ENCODE results near the gene DAGLA. TPM values are rescaled to one million over a fixed set of nuclear protein-coding genes. Genes with fewer than 3 reads are reported as not detected.

DAGLA gene
- total RNA-seq, 1 donor from 2014 or later: 10.1 TPM

DNA sequence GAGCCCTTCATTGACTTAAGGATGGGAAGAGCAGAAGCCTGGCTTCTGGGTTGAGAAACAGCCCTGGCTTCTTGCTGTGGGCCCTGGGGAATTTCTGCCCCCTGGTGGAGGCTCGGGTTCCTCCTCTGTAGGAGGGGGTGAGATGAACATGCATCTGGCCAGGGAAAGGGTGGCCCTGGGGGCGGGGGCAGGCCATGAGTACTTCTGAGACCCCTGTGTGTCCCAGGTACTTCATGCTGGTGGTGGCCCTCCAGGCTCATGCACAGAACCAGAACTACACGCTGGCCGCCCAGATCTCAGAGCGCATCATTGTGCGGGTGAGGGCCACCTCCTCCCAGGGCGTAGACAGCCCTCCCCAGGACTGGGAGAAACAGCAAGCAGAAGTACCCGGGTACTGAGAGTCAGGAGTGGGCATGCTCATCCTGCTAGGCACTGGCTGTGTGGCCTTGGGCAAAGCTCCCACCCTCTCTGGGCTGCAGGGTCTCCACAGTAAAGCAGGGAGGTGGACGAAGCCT lies 96.4 kb downstream of the DAGLA start:
- DNase-seq (ENCODE audit: extremely low read depth, low read depth, low spot score): no peak

DNA sequence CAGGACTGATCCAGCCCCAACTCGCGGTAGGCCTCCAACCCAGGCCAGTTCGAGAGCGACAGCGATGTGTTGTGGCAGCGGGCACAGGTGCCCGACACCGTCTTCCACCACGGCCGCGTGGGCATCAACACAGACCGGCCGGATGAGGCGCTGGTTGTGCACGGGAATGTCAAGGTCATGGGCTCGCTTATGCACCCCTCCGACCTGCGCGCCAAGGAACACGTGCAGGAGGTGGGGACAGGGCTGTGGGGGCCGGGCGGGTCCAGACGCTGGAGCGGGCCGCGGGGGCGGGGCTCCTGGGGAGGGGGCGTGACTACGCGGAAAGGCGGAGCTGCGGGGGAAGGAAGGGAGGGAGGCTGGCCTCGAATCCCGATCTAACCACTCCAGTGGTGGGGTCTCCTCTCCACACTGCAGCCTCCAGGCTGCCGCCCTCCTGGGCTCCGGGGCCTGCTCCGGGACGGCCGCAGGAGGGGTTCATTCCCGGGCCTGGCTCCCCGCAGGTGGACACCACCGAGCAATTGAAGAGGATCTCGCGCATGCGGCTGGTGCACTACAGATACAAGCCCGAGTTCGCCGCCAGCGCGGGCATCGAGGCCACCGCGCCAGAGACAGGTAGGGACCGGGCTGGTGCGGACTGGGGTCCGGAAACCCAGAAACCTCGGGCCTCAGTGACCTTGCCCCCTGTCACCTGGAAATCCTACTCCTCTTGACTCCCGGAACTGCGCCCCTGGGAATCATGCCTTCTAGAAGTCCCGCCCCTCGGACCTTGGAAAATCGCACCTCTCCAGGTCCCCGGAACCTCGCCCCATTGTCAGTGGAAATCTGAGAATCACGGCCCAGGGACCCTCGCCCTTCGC lies 97.3 kb downstream of the DAGLA start:
- no peak for DNase-seq (ENCODE audit: extremely low read depth, low read depth, low spot score)

DNA sequence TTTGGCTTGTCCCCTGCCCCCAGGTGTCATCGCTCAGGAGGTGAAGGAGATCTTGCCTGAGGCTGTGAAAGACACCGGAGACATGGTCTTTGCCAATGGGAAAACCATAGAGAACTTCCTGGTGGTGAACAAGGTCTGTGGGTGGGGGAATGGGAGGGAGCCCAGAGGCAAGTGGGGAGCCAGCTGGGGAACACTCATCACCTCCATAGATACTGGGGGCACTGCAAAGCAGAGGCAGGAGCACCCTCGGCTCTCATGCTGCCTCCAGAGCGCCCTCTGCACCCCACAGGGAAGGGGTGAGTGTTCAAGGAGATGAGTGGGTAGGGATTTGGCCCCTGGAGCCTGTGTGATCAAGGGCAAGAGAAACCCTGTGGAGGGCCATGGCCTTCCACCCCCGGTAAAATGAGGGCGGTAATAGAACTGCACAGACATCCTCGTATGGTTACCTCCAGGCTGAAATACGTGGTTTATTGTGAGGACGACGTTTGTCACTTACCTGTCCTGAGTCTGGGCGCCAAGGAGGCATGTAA lies 98.2 kb downstream of the DAGLA start:
- no peak for DNase-seq (ENCODE audit: extremely low read depth, low read depth, low spot score)

DNA sequence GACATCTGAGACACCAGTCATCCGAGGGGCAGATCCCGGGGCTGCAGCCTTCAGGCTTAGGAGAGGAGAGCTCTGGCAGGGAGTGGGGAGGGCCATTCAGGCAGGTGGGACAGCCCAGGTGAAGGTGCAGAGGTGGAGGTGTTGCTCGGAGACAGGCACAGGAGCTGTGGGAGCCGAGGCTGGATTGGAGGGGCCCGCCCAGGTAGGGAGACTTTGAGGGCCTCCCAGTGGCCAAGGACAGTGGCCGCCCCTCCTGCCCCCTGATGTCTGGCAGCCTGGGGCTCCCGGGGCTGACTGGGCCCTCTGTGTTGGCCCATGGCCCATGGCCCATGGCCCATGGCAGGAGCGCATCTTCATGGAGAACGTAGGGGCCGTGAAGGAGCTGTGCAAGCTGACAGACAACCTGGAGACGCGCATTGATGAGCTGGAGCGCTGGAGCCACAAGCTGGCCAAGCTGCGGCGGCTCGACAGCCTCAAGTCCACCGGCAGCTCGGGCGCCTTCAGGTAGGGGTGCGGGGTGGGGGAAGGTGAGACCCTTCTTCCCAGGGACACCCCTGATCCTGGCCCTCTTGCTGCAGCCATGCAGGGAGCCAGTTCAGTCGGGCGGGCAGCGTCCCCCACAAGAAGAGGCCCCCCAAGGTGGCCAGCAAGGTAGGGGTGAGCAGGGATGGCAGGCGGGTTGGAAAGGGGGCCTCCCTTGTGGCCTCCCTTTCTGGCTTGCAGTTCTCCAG lies 98.9 kb downstream of the DAGLA start:
- no peak for DNase-seq (ENCODE audit: extremely low read depth, low read depth, low spot score)

DNA sequence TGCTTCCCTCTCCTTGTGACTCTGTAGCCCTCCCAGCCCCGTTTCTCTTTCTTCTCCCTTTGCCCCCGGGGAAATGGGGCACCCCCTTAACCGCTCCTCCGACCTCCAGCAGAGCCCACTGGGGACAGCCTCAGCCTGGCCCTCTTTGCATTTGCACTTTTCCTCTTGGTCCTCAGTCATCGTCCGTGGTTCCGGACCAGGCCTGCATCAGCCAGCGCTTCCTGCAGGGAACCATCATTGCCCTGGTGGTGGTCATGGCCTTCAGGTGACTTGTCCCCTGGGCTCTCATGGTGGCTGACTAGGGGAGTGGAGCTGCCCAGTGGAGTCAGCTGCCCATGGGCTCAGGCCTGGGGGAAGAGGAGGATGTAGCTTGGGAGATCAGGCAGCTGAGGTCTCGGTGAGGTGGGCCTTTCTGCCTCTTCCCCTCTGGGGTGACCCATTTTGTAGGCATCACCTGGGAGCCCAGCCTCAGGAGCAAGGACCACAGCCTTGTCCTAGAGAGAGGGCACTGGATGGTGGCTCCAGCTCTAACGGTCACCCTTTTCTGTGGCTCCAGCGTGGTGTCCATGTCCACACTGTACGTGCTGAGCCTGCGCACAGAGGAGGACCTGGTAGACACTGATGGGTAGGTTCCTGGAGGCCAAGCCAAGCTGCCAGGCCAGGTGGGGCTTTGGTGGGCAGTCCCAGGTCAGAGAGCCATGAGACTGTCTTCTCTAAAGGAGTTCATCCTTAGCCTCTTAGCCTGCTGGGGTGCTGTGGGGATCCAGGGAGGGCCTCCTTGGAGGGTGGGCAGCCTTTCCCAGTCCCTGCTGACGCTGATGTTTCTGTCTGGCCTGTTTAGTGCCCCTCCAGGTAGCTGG lies 99.7 kb downstream of the DAGLA start:
- no peak for DNase-seq (ENCODE audit: extremely low read depth, low read depth, low spot score)

DNA sequence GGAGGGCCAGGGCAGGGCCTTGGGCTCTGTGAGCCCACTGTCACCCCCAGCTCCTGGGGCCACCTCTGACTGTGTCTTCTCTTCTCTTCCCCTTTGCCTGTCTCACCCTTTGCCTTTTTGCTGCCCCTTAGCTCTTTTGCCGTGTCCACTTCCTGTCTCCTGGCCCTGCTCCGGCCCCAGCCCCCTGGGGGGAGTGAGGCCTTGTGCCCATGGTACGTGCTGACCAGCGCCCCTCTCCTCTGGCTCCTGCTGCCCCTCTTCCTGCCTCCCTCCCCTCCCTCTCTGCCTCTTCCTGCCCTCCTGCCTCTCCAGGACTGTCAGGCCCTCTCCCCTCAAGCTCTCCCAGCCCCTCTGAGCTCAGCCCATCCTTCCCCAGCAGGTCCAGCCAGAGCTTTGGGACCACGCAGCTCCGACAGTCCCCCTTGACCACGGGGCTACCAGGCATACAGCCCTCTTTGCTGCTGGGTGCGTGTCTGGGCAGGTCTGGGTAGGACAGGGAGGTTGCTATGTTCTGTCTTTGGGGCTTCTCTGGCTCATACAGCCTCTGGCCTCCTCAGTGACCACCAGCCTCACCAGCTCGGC lies 100.5 kb downstream of the DAGLA start:
- DNase-seq (ENCODE audit: extremely low read depth, low read depth, low spot score): no peak

DNA sequence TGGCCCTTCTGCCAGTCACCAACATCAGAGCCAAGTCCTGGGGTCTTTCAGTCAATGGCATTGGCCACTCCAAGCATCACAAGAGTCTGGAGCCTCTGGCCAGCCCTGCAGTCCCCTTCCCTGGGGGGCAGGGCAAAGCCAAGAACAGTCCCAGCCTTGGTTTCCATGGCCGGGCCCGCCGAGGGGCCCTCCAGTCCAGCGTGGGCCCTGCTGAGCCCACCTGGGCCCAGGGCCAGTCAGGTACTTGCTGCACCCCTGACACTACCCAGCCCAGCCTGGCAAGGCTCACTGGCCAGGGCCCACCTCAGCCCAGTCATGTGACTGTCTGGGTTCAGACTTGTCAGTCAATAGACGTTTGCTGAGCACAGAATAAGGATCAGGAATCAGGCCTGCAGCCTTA lies 101.4 kb downstream of the DAGLA start:
- DNase-seq (ENCODE audit: extremely low read depth, low read depth, low spot score): no peak

DNA sequence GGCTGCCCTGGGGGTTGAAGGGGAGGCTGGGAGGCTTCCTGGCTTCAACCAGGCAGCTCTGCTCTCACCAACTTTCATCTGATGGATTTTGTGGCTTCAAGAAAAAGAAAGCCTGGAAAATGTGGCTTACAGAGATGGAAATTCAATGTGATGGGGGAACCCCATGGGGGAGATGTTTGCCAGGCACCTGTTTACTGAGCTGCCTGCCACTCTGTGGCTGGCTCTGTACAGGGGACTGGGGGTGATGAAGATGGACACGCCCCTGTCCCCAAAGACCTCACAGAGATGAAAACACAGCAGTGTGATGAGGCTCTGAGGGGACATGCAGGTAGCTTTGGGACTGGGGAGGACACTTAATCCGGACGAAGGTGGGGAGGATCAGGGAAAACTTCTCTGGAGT lies 102.1 kb downstream of the DAGLA start:
- no peak for DNase-seq (ENCODE audit: extremely low read depth, low read depth, low spot score)

DNA sequence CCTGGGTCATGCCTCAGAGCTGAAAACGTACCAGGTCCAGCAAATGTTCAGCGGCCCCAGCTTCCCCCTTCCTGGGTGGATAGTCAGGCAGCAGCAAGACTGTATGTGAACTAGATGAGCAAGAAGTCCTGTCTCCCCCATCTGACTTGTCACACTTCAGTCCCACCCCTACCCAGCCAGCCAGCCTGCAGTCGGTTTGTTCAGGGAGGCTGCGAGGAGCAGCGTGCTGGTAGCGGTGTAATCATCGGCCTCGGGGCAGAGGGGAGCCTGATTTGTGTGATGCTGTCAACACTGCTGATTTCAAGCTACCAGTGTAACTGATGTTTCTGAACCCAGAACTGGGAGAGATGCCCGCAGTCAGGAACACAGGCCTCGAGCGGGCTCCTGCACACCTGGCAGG lies 102.7 kb downstream of the DAGLA start:
- DNase-seq (ENCODE audit: extremely low read depth, low read depth, low spot score): no peak

DNA sequence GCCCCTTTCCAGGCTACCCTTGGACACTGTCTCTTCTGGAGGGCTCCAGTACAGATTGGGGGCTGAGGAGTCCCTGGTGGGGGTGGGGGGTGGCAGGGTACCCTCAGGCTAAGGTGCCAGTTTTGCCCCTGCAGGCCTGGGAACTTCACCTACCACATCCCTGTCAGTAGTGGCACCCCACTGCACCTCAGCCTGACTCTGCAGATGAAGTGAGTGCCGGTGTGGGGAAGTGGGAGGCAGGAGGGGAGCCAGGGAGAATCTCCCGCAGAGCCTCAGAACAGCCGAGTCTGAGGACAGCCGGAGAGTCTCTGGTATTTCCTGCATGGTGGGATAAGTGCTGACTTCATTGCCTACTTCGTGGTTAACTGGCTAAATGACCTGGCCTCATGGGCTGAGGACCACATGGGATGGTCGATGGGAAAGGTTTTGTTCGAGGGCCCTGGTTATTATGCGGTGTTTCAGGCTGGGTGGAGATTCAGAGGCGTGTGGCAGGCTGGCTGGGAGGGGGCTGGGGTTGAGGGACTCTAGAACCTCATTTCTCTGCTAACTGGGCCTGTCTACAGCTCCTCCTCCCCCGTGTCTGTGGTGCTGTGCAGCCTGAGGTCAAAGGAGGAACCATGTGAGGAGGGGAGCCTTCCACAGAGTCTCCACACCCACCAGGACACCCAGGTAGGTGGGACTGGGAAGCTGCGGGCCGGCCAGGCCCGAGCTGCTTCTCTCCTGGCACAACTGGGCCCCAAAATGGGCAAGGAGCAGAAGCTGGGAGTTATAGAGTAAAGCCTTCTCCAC lies 103.7 kb downstream of the DAGLA start:
- no peak for DNase-seq (ENCODE audit: extremely low read depth, low read depth, low spot score)

DNA sequence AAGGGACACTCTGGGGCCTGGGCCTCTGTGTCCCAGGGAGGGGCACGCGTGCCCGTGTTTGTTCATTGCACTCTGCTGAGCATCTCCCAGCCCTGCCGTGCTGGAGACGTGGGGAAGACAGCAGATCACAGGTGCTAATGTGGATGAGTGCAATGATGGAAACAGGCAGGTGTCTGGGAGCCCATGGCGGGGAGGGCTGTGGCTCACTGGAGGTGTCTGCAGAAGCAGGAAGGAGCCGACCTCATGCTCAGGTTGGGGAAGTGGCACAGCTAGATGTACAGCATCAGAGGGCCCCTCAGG lies 104.3 kb downstream of the DAGLA start:
- DNase-seq (ENCODE audit: extremely low read depth, low read depth, low spot score): no peak

DNA sequence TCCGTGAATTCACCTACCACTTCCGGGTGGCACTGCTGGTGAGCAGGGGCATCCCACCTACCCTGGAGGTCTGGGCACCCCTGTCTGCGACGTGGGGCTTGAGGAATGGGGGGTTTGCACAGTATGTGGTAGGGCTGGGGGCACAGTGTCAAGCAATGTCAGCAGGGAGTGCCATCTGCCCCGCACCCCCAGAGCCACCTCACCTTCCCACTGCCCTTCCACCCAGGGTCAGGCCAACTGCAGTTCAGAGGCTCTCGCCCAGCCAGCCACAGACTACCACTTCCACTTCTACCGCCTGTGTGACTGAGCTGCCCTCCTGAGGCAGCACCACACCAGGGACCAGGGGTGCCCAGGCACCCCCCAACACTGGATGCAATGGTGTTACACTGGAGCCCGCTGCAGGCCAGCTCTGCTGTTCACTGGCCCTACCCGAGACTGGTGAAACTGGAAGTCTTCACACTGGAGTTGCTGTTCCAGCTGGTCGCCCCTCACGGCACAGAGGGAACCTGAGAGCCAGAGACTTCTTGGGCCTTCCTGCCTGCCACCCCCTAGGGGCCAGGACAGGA lies 105.7 kb downstream of the DAGLA start:
- DNase-seq (ENCODE audit: extremely low read depth, low read depth, low spot score): no peak

DNA sequence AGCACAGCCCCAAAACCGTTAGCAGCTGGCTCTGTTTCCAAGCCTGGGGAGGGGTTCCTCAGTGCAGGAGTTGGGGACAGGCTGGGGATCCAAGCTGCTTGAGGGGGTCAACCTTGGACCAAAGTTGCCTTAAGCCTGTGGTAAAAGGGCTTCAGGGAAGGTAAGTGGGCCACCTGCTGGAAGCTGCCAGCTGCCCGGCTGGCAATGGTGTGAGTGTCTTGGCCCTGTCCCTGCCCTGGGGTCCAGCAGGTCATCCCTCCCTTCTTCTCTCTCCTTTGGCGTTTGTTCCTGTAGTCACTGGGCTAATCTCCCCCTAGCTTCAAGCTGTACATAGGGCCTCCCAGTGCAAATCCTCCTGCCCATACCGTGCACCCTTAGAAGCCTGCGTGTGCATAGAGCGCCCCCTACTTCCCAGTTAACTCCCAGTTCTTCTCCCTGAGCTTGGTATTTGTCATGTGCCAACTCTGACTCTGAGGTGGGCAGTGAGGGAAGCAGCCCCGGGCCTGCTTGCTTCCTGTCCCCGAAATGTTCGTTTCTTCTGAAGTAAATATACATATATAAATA lies 107.8 kb downstream of the DAGLA start:
- no peak for DNase-seq (ENCODE audit: extremely low read depth, low read depth, low spot score)

DNA sequence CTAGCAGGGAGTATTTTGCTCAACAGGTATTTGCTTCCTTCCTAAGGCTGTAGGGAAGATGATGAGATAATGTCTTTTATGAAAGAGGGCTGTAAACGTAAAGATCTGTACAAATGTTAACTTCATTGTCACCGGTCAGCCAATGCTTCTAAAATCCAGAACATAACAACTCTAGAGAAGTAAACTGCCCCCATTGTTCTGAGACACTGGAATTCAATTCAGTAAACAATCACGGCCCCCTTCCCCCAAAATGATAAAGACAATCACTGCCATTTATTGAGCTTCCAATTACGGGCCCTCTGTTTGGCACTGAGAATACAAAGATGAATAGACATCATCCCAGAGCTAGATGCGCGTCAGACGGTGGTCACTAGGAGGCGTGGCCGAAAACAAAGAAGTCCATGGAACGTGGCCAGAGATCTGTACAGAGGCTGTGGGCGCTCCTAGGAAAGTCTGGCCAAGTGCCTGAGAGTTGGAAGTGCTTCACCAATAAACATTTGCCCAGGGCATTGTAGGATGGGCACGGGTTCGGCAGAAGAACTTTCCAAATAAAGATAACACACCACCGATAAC lies 111.6 kb downstream of the DAGLA start:
- peak; percentile 76 for DNase-seq (ENCODE audit: extremely low read depth, low read depth, low spot score)

DNA sequence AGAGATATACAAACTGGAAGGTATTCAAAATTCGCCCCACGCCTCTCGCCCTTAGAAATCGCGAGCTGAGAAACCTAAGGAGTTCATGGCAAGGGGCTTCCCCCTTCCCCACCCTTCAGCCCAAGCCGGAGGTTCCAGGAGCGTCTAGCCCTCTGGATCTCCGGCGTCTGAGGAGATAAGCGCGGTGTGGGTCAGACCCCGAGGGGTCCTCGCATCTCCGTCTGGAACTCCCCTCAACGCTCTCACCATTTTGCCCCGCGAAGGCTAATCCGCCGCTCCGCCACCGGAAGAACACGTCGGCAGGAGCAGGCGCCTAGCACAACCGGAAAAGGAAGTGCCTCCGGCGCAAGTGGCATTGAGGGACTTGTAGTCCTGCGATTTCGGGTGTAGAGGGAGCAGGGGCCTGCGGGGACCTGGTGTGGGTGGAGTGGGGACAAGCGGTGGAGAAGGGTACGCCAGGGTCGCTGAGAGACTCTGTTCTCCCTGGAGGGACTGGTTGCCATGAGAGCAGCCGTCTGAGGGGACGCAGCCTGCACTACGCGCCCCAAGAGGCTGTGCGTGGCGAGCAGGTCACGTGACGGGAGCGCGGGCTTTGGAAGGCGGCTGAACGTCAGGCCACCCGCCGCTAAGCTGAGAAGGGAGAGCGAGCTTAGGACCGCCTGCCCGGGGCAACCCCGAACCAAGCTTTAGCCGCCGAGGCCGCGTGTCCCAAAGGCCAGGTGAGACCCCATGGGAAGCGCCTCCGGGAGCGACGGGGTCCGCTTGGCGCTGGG lies 112.3 kb downstream of the DAGLA start, which contains the start of the genes FEN1 and TMEM258:
Gene FEN1 (plus strand): TSS at position 602 of the 773 bp plus-strand sequence. CDS start 2,451 bp downstream, outside the sequence.
Gene TMEM258 (minus strand): TSS at position 290 of the 773 bp plus-strand sequence. CDS start 41 bp downstream, at position 249.
- DNase-seq (ENCODE audit: extremely low read depth, low read depth, low spot score): peak; percentile 78

DNA sequence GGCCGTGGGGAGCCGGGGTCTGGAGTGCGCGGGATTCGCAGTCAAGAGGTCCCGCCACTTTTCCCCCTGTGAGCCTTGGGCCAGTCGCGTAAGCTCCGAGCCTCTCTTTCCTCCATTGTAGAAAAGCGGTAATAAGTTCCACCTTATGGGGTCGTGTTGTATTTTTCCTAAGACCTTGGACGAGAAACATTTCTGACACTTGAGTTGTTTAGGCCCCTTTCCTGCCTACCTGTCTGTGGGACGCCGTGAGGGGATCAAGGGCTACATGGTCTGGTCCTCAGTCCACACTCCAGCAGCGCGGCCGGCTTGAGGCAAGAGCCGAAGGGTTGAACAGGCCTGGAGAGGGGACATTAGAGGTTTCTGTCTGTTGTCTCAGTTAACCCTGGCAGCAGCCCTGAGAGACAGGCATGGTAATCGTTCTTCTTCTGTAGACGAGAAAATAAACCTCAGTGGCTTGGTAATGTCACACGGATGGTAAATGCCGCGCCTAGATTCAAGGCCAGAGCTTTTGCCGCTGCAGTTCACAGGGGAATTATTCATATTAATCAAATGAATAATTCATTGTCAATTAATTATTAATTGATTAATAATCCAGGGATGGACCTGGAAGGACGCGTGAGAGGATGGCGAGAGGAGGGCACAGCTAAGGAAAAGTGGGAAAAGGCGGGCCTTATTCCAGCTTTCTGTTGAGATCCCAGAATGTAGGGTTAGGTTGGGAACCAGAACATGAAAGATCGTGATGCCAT lies 113.1 kb downstream of the DAGLA start:
- DNase-seq (ENCODE audit: extremely low read depth, low read depth, low spot score): no peak

DNA sequence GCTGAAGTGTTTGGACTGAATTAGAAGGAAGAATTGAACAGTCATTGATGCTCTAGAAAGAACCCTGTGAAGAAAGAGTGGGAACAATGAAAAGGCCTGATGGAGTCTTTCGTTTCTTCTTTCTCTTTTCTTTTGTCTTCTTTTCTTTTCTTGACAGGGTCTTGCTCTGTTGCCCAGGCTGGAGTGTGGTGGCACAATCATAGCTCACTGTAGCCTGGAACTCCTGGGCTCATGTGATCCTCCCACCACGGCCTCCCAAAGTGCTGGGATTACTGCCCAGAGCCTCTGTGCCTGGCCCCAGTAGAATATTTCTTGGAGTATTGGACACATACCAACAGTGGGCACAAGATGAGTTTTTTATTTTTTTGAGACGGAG lies 113.6 kb downstream of the DAGLA start:
- DNase-seq (ENCODE audit: extremely low read depth, low read depth, low spot score): no peak

Measured in glomerular endothelial cell (primary cell).